Activated CD8-positive, alpha-beta T cell treated with anti-CD3 and anti-CD28 coated beads, Interleukin-2, amount 10 ng/mL, durations not matched to agents 7 days and 5 days (primary cell): ENCODE measurements around the gene PPP1R10. TPM values are rescaled to one million over a fixed set of nuclear protein-coding genes. Genes with fewer than 3 reads are reported as not detected.
"Not testable (repeated sequence)": the region's sequence is repeated elsewhere in the genome, so short reads cannot be mapped to it uniquely, and the experiment has no call there.

Source experiments
- ATAC-seq: fragments of 150-1000 bp; cut with Tn5 transposase; one replicate; pipeline ENCODE4 v1.10.0; 2021; ENCODE audit warnings: moderate library complexity
- CTCF ChIA-PET: fragments of 350-600 bp; sonication (Branson Sonifier 250); formaldehyde crosslinking; loops from one replicate; lab custom pipeline; 2021; ENCODE audit warnings: antibody characterized with exemption; lab: Charles Lee
- POLR2A ChIA-PET: fragments of 350-600 bp; sonication (Branson Sonifier 250); formaldehyde crosslinking; loops from one replicate; lab custom pipeline; 2021; ENCODE audit warnings: antibody characterized with exemption; lab: Charles Lee
- DNase-seq: peaks from one replicate; pipeline ENCODE4 v3.0.0-alpha.2; 2020
- H3K27ac Mint-ChIP-seq: one replicate; pipeline ENCODE4 v1.8.0; 2021; ENCODE audit warnings: mild to moderate bottlenecking, mixed read lengths
- H3K27me3 Mint-ChIP-seq: one replicate; pipeline ENCODE4 v1.8.0; 2021; ENCODE audit warnings: low read depth, mixed read lengths
- H3K36me3 Mint-ChIP-seq: one replicate; pipeline ENCODE4 v1.8.0; 2021; ENCODE audit warnings: low read depth, mixed read lengths
- H3K4me1 Mint-ChIP-seq: one replicate; pipeline ENCODE4 v1.8.0; 2021; ENCODE audit warnings: low read depth, mixed read lengths
- H3K4me3 Mint-ChIP-seq: one replicate; pipeline ENCODE4 v1.8.0; 2021; ENCODE audit warnings: mild to moderate bottlenecking, mixed read lengths
- H3K9me3 Mint-ChIP-seq: one replicate; pipeline ENCODE4 v1.8.0; 2022; ENCODE audit warnings: mixed read lengths; ENCODE audit not compliant: insufficient read depth
- total RNA-seq, 2 experiments: library from RNA; stranded (reverse); gene quantifications; one replicate each; pipeline ENCODE4 v1.2.3, GENCODE V29; 2021

Gene PPP1R10
- total RNA-seq, 2 experiments from 2014 or later: 92.8 to 99.7 TPM

DNA sequence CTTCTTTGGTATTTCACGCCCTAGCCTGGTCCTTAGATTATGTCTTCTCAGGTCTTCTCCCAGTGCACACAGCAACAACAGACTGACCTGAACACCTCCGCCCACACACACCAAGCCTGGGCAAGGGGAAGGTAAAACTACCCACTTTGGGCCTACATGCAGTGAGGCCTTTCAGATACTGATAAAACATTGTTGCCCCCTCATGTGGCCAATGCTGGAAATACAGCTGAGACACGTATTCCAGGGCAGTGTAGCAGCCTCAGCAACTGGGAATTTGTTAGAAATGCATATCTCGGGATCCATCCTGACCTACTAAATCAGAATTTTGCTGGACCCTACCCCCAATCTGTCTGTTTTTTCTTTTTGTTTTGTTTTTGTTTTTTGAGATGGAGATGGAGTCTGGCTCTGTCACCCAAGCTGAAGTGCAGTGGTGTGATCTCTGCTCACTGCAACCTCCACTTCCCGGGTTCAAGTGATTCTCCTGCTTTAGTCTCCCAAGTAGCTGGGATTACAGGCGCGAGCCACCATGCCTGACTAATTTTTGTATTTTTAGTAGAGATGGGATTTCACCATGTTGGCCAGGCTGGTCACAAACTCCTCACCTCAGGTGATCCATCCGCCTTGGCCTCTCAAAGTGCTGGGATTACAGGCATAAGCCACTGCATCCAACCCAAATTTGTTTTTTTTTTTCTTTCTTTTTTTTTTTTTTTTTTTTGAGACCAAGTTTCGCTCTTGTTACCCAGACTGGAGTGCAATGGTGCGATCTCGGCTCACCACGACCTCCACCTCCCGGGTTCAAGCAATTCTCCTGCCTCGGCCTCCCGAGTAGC lies 19.5 kb downstream of the PPP1R10 start:
- DNase-seq (peak; percentile 88), ATAC-seq (peak; percentile 87)
- not testable (repeated sequence) for H3K27me3 Mint-ChIP-seq, H3K4me3 Mint-ChIP-seq, H3K9me3 Mint-ChIP-seq
- Mint-ChIP-seq H3K36me3 (peaks cover 43% of the 10 kb centered on the region), H3K27ac (peak overlapping the region; percentile 13), H3K4me1 (peaks cover 11% of the 10 kb centered on the region)
- ChIA-PET POLR2A (interaction anchor here (0.6 to 5.7 kb wide), 14 partner anchors 13 to 139 kb away, joined by 3 to 60 read pairs (median 4); partner anchors contain the start of genes MRPS18B and PPP1R10), CTCF (interaction anchor here (0.8 to 7.8 kb wide), 39 partner anchors 9 to 268 kb away, joined by 3 to 119 read pairs (median 5); partner anchors contain the start of gene ABCF1)

GRCh38 chr6:30592287-30592686 lies 24.8 kb downstream of the PPP1R10 start:
- ChIA-PET POLR2A (interaction anchor here (0.6 to 0.8 kb wide), 2 partner anchors 46 to 403 kb away, joined by 3 read pairs; no protein-coding TSS in a partner anchor), CTCF (interaction anchor here (1.0 to 1.6 kb wide), 7 partner anchors 21 to 139 kb away, joined by 3 to 5 read pairs (median 4); no protein-coding TSS in a partner anchor)
- no peak overlapping the region for H3K4me3 Mint-ChIP-seq
- peaks cover 2% of the 10 kb centered on the region for H3K4me1 Mint-ChIP-seq
- H3K36me3 Mint-ChIP-seq: peaks cover 59% of the 10 kb centered on the region
- ATAC-seq (no peak), DNase-seq (no peak)
- H3K27me3 Mint-ChIP-seq: no peaks in the 10 kb centered on the region
- H3K27ac Mint-ChIP-seq: no peak overlapping the region
- no peaks in the 10 kb centered on the region for H3K9me3 Mint-ChIP-seq

DNA sequence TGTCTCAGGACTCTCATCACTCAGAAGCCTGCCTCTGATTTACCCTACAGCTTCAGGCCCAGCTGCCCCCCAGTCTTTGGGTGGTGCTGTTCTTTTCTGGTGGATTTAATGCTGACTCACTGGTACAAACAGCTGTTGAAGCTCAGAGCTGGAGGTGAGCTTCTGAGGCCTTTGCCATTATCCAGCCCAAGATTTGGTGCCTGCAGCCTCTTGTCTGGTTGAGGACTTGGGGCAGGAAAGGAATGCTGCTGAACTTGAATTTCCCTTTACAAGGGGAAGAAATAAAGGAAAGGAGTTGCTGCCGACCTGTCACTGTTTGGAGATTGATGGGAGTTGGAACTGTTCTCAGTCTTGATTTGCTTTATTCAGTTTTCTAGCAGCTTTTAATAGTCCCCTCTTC lies 26.0 kb downstream of the PPP1R10 start:
- Mint-ChIP-seq H3K27ac (no peak overlapping the region), H3K36me3 (peaks cover 68% of the 10 kb centered on the region), H3K27me3 (no peaks in the 10 kb centered on the region), H3K4me3 (no peak overlapping the region), H3K4me1 (peaks cover 2% of the 10 kb centered on the region), H3K9me3 (no peaks in the 10 kb centered on the region)
- ATAC-seq (no peak), DNase-seq (no peak)
- CTCF ChIA-PET: interaction anchor here (0.8 to 2.2 kb wide), 5 partner anchors 47 to 139 kb away, joined by 4 to 8 read pairs (median 6); no protein-coding TSS in a partner anchor
- POLR2A ChIA-PET: interaction anchor here (0.7 to 1.6 kb wide), 3 partner anchors 21 to 101 kb away, joined by 3 to 5 read pairs (median 4); partner anchors contain the start of gene ABCF1

DNA sequence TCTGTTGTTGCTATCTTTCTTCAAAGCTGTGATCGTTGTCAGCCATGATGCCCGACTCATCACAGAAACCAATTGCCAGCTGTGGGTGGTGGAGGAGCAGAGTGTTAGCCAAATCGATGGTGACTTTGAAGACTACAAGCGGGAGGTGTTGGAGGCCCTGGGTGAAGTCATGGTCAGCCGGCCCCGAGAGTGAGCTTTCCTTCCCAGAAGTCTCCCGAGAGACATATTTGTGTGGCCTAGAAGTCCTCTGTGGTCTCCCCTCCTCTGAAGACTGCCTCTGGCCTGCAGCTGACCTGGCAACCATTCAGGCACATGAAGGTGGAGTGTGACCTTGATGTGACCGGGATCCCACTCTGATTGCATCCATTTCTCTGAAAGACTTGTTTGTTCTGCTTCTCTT lies 26.5 kb downstream of the PPP1R10 start:
- H3K27me3 Mint-ChIP-seq: no peaks in the 10 kb centered on the region
- H3K9me3 Mint-ChIP-seq: no peaks in the 10 kb centered on the region
- POLR2A ChIA-PET: interaction anchor here (0.7 to 1.6 kb wide), 3 partner anchors 20 to 82 kb away, joined by 3 to 5 read pairs (median 4); partner anchors contain the start of genes ABCF1 and DHX16
- DNase-seq (no peak), ATAC-seq (no peak)
- CTCF ChIA-PET: interaction anchor here (0.5 to 2.2 kb wide), 7 partner anchors 25 to 426 kb away, joined by 3 to 8 read pairs (median 4); no protein-coding TSS in a partner anchor
- H3K4me1 Mint-ChIP-seq: peaks cover 2% of the 10 kb centered on the region
- H3K27ac Mint-ChIP-seq: no peak overlapping the region
- H3K36me3 Mint-ChIP-seq: peaks cover 72% of the 10 kb centered on the region
- no peak overlapping the region for H3K4me3 Mint-ChIP-seq

GRCh38 chr6:30589754-30590358 lies 27.2 kb downstream of the PPP1R10 start:
- no peaks in the 10 kb centered on the region for H3K27me3 Mint-ChIP-seq
- no peaks in the 10 kb centered on the region for H3K9me3 Mint-ChIP-seq
- ChIA-PET POLR2A (interaction anchor here (1.3 to 1.6 kb wide), 2 partner anchors 20 to 83 kb away, joined by 4 to 5 read pairs; partner anchors contain the start of genes ABCF1 and DHX16), CTCF (interaction anchor here (0.5 to 2.2 kb wide), 7 partner anchors 25 to 425 kb away, joined by 3 to 8 read pairs (median 4); no protein-coding TSS in a partner anchor)
- H3K4me3 Mint-ChIP-seq: no peak overlapping the region
- no peaks in the 10 kb centered on the region for H3K4me1 Mint-ChIP-seq
- DNase-seq (no peak), ATAC-seq (no peak)
- no peak overlapping the region for H3K27ac Mint-ChIP-seq
- peaks cover 74% of the 10 kb centered on the region for H3K36me3 Mint-ChIP-seq

- ChIA-PET POLR2A (interaction anchor here (0.7 to 1.4 kb wide), 2 partner anchors 14 to 17 kb away, joined by 3 to 6 read pairs; no protein-coding TSS in a partner anchor), CTCF (interaction anchor here (3.6 kb wide), 1 partner anchor 14 kb away, joined by 20 read pairs; no protein-coding TSS in a partner anchor)
- no peak for ATAC-seq
- DNase-seq: no peak
- H3K4me3 Mint-ChIP-seq: no peak overlapping the region
- no peaks in the 10 kb centered on the region for H3K9me3 Mint-ChIP-seq
- no peaks in the 10 kb centered on the region for H3K27me3 Mint-ChIP-seq
- H3K4me1 Mint-ChIP-seq: no peaks in the 10 kb centered on the region
- peaks cover 77% of the 10 kb centered on the region for H3K36me3 Mint-ChIP-seq
- H3K27ac Mint-ChIP-seq: no peak overlapping the region
Observed at GRCh38 chr6:30583921-30584320, 33.1 kb downstream of the PPP1R10 start.

GRCh38 chr6:30578051-30578450 lies 39.0 kb downstream of the PPP1R10 start:
- CTCF ChIA-PET: interaction anchor here (0.8 to 2.7 kb wide), 9 partner anchors 19 to 98 kb away, joined by 3 to 11 read pairs (median 4); no protein-coding TSS in a partner anchor
- ATAC-seq: no peak
- no peaks in the 10 kb centered on the region for H3K9me3 Mint-ChIP-seq
- DNase-seq: no peak
- H3K4me3 Mint-ChIP-seq: no peak overlapping the region
- no peak overlapping the region for H3K27ac Mint-ChIP-seq
- H3K4me1 Mint-ChIP-seq: peaks cover 21% of the 10 kb centered on the region
- POLR2A ChIA-PET: interaction anchor here (0.6 to 1.0 kb wide), 4 partner anchors 22 to 321 kb away, joined by 3 read pairs; no protein-coding TSS in a partner anchor
- no peaks in the 10 kb centered on the region for H3K27me3 Mint-ChIP-seq
- H3K36me3 Mint-ChIP-seq: peaks cover 63% of the 10 kb centered on the region

DNA sequence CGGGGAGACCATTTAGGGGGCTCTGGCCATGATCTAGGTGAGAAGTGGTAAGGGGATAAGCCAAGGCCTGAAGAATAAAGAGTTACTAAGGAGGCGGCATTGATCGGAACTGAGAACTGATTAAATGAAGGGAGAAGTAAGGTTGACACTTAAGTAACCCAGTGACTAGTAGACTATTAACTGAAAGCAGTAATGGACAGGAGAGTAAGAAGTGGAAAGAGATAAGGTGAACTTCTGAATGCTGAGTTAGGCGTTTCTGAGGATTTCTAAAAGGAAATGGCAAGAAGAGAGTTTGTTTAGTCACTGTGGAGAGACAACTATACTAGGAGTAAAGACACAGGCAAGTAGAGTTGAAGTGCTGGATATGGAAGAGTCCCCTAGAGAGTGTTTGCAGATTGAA lies 43.9 kb downstream of the PPP1R10 start:
- ChIA-PET CTCF (interaction anchor here (0.7 to 1.5 kb wide), 6 partner anchors 24 to 119 kb away, joined by 3 to 9 read pairs (median 4); no protein-coding TSS in a partner anchor), POLR2A (interaction anchor here (0.7 to 1.1 kb wide), 2 partner anchors 83 to 89 kb away, joined by 3 to 4 read pairs; no protein-coding TSS in a partner anchor)
- DNase-seq (no peak), ATAC-seq (no peak)
- peak overlapping the region; percentile 8 for H3K27ac Mint-ChIP-seq
- H3K4me1 Mint-ChIP-seq: peaks cover 51% of the 10 kb centered on the region
- H3K27me3 Mint-ChIP-seq: peaks cover 2% of the 10 kb centered on the region
- no peaks in the 10 kb centered on the region for H3K9me3 Mint-ChIP-seq
- H3K4me3 Mint-ChIP-seq: peak overlapping the region; percentile 96
- H3K36me3 Mint-ChIP-seq: peaks cover 35% of the 10 kb centered on the region

DNA sequence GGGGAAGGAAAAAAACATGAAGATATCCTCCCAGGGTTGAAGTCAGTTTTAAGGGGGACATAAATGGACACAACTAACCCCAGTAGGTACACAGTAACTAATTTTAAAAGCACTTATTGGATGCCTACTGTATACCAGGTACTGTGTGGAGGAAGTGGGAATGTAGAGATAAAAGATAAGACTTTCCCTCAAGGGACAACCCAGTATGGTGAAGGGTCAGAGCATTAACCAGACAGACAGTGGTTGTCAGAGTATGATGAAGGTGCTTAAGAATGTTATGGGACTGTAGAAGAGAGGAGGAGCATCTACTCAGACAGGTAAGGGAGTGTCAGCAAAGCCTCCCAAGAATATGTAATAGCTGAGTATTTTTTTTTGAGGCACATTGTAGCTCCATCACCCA lies 44.9 kb downstream of the PPP1R10 start:
- Mint-ChIP-seq H3K27ac (peak overlapping the region; percentile 98), H3K4me3 (peak overlapping the region; percentile 96), H3K36me3 (peaks cover 25% of the 10 kb centered on the region), H3K4me1 (peaks cover 54% of the 10 kb centered on the region), H3K9me3 (no peaks in the 10 kb centered on the region), H3K27me3 (peaks cover 2% of the 10 kb centered on the region)
- POLR2A ChIA-PET: no interaction called here
- ATAC-seq (no peak), DNase-seq (no peak)
- CTCF ChIA-PET: no interaction called here

DNA sequence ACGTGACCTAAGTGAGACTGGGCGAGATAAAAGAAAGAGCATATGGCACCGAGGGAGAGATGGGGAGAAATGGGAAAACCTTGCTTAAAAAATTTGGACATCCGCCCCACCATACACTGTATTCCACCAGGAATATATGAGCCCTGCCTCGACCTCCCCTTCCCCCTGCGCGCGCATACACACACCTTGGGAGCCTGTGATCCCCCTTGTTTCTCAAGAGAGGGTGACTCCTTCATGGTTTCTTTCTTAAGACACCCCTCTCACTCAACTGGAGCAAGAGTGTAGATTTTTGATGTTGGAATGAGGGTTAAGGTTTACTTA lies 45.3 kb downstream of the PPP1R10 start:
- POLR2A ChIA-PET: interaction anchor here (0.7 to 3.6 kb wide), 9 partner anchors 14 to 358 kb away, joined by 3 to 46 read pairs (median 7); partner anchors contain the start of genes GNL1, MRPS18B, PPP1R10 and PRR3
- CTCF ChIA-PET: interaction anchor here (1.0 to 3.2 kb wide), 8 partner anchors 13 to 107 kb away, joined by 3 to 44 read pairs (median 6); partner anchors contain the start of genes MRPS18B and PPP1R10
- Mint-ChIP-seq H3K9me3 (no peaks in the 10 kb centered on the region), H3K4me3 (peak overlapping the region; percentile 96), H3K27ac (peak overlapping the region; percentile 98), H3K4me1 (peaks cover 54% of the 10 kb centered on the region), H3K36me3 (peaks cover 21% of the 10 kb centered on the region), H3K27me3 (peaks cover 2% of the 10 kb centered on the region)
- ATAC-seq (no peak), DNase-seq (no peak)
